ENCODE results near the gene MRPS23. TPM values are rescaled to one million over a fixed set of nuclear protein-coding genes. Genes with fewer than 3 reads are reported as not detected.

Gene MRPS23
- total and polyA plus RNA-seq, 2 of the 13 experiments (the other 11 are each of a cell fraction or from before 2014, with no cell fraction given) = 63.2 to 181 TPM

GRCh38 chr17:57862694-57863667 is 13.1 kb upstream of the MRPS23 start (continued):
- TF ChIP-seq TFDP1 (CRISPR knock-in tag; IDR thresholded peaks at IDR 0.05; ENCODE audit: borderline replicate concordance) = no peak
- peak; percentile 22; the same call in 1 of the 2 replicates for TF ChIP-seq NRL (CRISPR knock-in tag; IDR thresholded peaks at IDR 0.05; ENCODE audit: borderline replicate concordance)
- TF ChIP-seq SKIL (CRISPR knock-in tag; IDR thresholded peaks at IDR 0.05; ENCODE audit: borderline replicate concordance) = no peak
- no peak for TF ChIP-seq ZNF841 (CRISPR knock-in tag; IDR thresholded peaks at IDR 0.05; ENCODE audit: borderline replicate concordance)
- no peak for TF ChIP-seq PLSCR1 (CRISPR knock-in tag; IDR thresholded peaks at IDR 0.05; ENCODE audit: borderline replicate concordance)
- TF ChIP-seq ZBTB7B (CRISPR knock-in tag; IDR thresholded peaks at IDR 0.05) = no peak
- no peak for TF ChIP-seq ZNF230 (CRISPR knock-in tag; IDR thresholded peaks at IDR 0.05)
- TF ChIP-seq SIX4 (CRISPR knock-in tag; IDR thresholded peaks at IDR 0.05) = no peak
- TF ChIP-seq BCLAF1 (IDR thresholded peaks at IDR 0.05) = no peak
- TF ChIP-seq RAD51 (IDR thresholded peaks at IDR 0.05; ENCODE audit: borderline replicate concordance) = no peak
- no peak for TF ChIP-seq GPN1 (CRISPR knock-in tag; IDR thresholded peaks at IDR 0.05; ENCODE audit: borderline replicate concordance)
- no peak for TF ChIP-seq AKNA (CRISPR knock-in tag; IDR thresholded peaks at IDR 0.05; ENCODE audit: borderline replicate concordance)

All from HepG2 (cell line).